GM21526 (cell line): Measurements from ENCODE around the gene PDE4B.

Experiments
- ATAC-seq: cut with Tn5 transposase; IDR thresholded peaks from one replicate; pipeline ENCODE4 v1.9.1; 2021; ENCODE audit warnings: moderate library complexity; ENCODE audit not compliant: unreplicated experiment, low FRiP score

Gene PDE4B

GRCh38 chr1:65880611-65881010 lies 87.9 kb downstream of the PDE4B start:
- ATAC-seq: no peak

GRCh38 chr1:65881067-65881594 lies 88.4 kb downstream of the PDE4B start:
- ATAC-seq: no peak

- no peak for ATAC-seq
Observed at GRCh38 chr1:65882076-65882475, 89.4 kb downstream of the PDE4B start.

- ATAC-seq: no peak
Observed at GRCh38 chr1:65889441-65889840, 96.7 kb downstream of the PDE4B start.

GRCh38 chr1:65890201-65890843 lies 97.6 kb downstream of the PDE4B start:
- no peak for ATAC-seq

- ATAC-seq: peak; percentile 74
Observed at GRCh38 chr1:65894738-65895605, 102.3 kb downstream of the PDE4B start.

- no peak for ATAC-seq
Observed at GRCh38 chr1:65896721-65897120, 104.0 kb downstream of the PDE4B start.

GRCh38 chr1:65897485-65897884 lies 104.8 kb downstream of the PDE4B start:
- ATAC-seq: no peak

GRCh38 chr1:65904681-65905083 lies 112.0 kb downstream of the PDE4B start:
- no peak for ATAC-seq

GRCh38 chr1:65910432-65910831 lies 117.7 kb downstream of the PDE4B start:
- no peak for ATAC-seq

- ATAC-seq: no peak
Observed at GRCh38 chr1:65911679-65912078, 119.0 kb downstream of the PDE4B start.

GRCh38 chr1:65918564-65918963 lies 125.9 kb downstream of the PDE4B start:
- no peak for ATAC-seq

GRCh38 chr1:65921446-65921845 lies 128.8 kb downstream of the PDE4B start:
- ATAC-seq: no peak

GRCh38 chr1:65924471-65924870 lies 131.8 kb downstream of the PDE4B start:
- no peak for ATAC-seq

GRCh38 chr1:65938506-65938905 lies 145.8 kb downstream of the PDE4B start:
- no peak for ATAC-seq

- no peak for ATAC-seq
Observed at GRCh38 chr1:65939191-65939590, 146.5 kb downstream of the PDE4B start.

GRCh38 chr1:65939636-65940035 lies 146.9 kb downstream of the PDE4B start:
- no peak for ATAC-seq

- ATAC-seq: no peak
Observed at GRCh38 chr1:65940126-65940525, 147.4 kb downstream of the PDE4B start.

- no peak for ATAC-seq
Observed at GRCh38 chr1:65942476-65942875, 149.8 kb downstream of the PDE4B start.

- ATAC-seq: no peak
Observed at GRCh38 chr1:65946376-65946775, 153.7 kb downstream of the PDE4B start.

GRCh38 chr1:65946960-65947359 lies 154.3 kb downstream of the PDE4B start:
- ATAC-seq: no peak
